Muscle of back (tissue), 11 donors: ENCODE measurements around the gene DDX39A. TPM values are rescaled to one million over a fixed set of nuclear protein-coding genes. Genes with fewer than 3 reads are reported as not detected.
"Not testable (repeated sequence)": the region's sequence is repeated elsewhere in the genome, so short reads cannot be mapped to it uniquely, and the experiment has no call there.

Experiments used
- DNase-seq, 3 donors: peaks; one replicate each; pipeline versions ENCODE4 v3.0.0 to v3.0.0-alpha.2; 2013
- polyA plus RNA-seq, 10 donors: library from polyadenylated mRNA; unstranded; fragments of 120-200 nt; gene quantifications; one replicate each; pipeline ENCODE4 v1.2.1, GENCODE V29; 2013; ENCODE audit not compliant: insufficient read length in 10 of 10

DDX39A gene
- polyA plus RNA-seq, 10 donors, result 34.2 to 51.9 (median 42.4) TPM

GRCh38 chr19:14368011-14368513 is 51.1 kb downstream of the DDX39A start:
- DNase-seq, result no peak

GRCh38 chr19:14367016-14367415 is 52.1 kb downstream of the DDX39A start:
- DNase-seq, result no peak

- DNase-seq, result peak in 2 of 3 donors; percentile 70
Measured at GRCh38 chr19:14366529-14366928, 52.6 kb downstream of the DDX39A start.

- DNase-seq, result not testable (repeated sequence)
Measured at GRCh38 chr19:14364098-14364443, 55.1 kb downstream of the DDX39A start.

- peak; percentile 54 to 84 (median 66) for DNase-seq
Measured at GRCh38 chr19:14363183-14364097, 55.7 kb downstream of the DDX39A start.

- DNase-seq, result no peak
Measured at GRCh38 chr19:14361824-14362223, 57.3 kb downstream of the DDX39A start.

Other genes starting within 250 kb of the DDX39A start
- 10 to 100 TPM; 13.3 to 27.0 (median 17.8) TPM for gene ADGRL1, start 213.2 kb downstream of the DDX39A start, polyA plus RNA-seq
- 10 to 100 TPM; 34.0 to 69.2 (median 46.9) TPM for gene ADGRE5, start 37.9 kb downstream of the DDX39A start, polyA plus RNA-seq
- gene PKN1, start 14.0 kb upstream of the DDX39A start, polyA plus RNA-seq, result 10 to 100 TPM; 50.7 to 78.8 (median 61.3) TPM
- not detected for gene PTGER1, start 56.0 kb upstream of the DDX39A start, polyA plus RNA-seq
- 10 to 100 TPM; 32.6 to 57.8 (median 40.7) TPM for gene GIPC1, start 76.8 kb upstream of the DDX39A start, polyA plus RNA-seq
- gene DNAJB1, start 99.1 kb upstream of the DDX39A start, polyA plus RNA-seq, result 100 to 1,000 TPM in 1 of 10 donors, 10 to 100 TPM in 9; 65.2 to 106 (median 74.9) TPM
- 100 to 1,000 TPM in 8 of 10 donors, 10 to 100 TPM in 2; 72.1 to 120 (median 103) TPM for gene TECR, start 110.3 kb upstream of the DDX39A start, polyA plus RNA-seq
- gene NDUFB7, start 152.7 kb upstream of the DDX39A start, polyA plus RNA-seq, result 100 to 1,000 TPM in 7 of 10 donors, 10 to 100 TPM in 3; 89.7 to 158 (median 111) TPM
- gene CLEC17A, start 163.7 kb upstream of the DDX39A start, polyA plus RNA-seq, result under 1 TPM in 6 of 10 donors, not detected in 4; 0.05 to 0.21 (median 0.12) TPM